Stimulated activated CD4-positive, alpha-beta T cell treated with anti-CD3 and anti-CD28 coated beads, Interleukin-12 subunit alpha, Interleukin-12 subunit beta, amount 100 ng/mL, for 48 hours (primary cell): Measurements from ENCODE around the gene TNS1.

Experiments used
- DNase-seq, 3 donors: peaks; one replicate each; pipeline ENCODE4 v3.0.0-alpha.2; 2020; ENCODE audit warnings: low read depth in 2 of 3, low spot score in 1 of 3

TNS1 gene

DNA sequence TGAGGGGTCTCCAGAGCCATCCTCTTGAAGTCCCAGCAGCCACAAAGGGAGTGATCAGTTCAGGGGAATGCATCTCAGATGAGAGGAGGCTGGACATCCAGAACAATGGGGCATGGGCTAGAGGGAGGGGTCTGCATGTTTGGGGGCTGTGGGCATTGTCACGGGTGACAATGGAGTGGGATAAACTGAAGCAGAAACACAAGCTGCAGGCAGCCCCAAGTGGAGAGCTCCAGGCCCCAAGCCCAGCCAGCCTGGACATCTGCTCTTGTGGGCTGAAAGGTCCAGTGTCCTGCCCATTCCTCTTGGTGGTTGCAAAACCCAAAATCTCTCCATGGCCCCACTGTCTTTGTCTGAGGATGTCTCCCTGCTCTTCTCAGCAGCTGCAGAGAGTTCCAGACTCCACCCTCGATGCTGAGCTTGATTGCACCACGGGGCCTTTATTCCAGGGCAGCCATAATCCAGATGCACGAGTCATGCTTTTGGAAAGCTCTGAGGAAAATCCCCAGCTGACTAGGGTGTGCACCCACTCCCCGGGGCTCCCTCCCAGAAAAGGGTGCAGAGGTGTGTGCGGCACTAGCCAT is 149.4 kb downstream of the TNS1 start:
- no peak for DNase-seq

DNA sequence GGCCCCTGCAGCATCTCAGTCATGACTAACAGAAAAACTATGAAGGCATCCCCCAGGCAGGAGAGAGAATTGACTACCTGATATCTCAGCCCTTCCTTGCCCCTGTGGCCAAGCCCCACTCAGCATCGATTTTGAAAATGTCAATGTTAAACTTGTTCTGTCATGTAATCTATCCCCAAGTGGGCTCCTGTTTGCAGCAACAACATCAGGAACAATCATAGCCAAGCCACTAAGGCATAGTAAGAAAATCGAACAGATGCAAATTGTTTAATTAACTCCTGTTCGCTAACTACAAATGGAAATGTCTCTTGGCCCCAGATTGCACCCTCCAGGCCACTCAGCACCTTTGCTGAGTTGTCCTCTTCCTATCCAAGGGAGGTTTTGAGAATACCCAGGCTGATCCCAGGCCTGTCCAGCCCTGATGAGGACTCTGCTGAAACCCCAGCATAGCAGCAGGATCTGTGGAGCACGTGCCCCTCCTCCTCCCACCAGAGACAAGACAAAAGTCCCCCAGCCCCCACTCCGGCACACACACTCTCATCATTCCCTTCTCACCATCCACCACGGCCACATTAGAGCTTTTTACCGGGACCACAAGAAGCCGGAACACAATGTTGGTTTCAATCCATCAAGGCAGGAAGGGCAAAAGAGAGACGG is 150.1 kb downstream of the TNS1 start:
- no peak for DNase-seq

GRCh38 chr2:217851191-217852020 is 151.4 kb downstream of the TNS1 start:
- no peak for DNase-seq

GRCh38 chr2:217849154-217849975 is 153.4 kb downstream of the TNS1 start:
- no peak for DNase-seq

- no peak for DNase-seq
These were observed 154.3 kb downstream of the TNS1 start for GRCh38 chr2:217848351-217848957.

DNA sequence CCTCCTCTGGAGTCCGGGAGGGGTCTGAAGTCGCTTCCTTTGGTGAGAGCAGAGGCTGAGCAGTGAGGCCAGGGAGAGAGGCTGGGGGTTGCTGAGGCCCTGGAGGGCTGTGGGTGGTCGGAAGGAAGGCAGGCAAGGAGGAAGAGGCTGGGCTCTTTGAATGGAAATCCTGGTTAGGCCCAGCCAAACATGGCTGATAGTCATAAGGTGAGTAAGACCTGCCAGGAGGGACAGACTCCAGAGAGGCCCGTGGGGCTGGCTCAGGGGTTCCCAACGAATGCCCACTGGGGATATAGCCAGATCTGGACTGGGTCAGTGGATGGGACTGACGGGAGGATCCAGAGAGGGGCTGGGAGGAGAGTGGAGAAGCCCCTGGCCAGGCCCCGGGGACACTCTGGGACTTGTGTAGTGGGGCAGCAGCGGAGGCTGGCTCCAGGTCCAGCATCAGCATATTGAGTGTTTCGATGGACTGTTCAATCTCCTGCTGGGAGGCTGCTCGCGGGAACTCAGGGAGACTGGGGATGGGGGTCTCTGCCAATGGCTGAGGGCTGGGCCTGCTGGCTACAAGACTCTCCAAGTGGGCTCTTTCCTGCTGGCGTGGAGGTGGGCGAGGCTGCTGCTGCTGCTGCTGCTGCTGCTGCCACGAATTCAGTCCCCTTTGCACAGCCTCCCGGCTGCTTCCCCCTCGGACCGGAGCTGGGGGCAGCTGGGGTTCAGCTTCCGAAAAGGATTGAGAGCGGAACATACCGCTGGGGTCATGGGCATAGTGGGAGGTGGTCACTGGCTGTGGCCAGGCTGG is 155.0 kb downstream of the TNS1 start:
- no peak for DNase-seq

DNA sequence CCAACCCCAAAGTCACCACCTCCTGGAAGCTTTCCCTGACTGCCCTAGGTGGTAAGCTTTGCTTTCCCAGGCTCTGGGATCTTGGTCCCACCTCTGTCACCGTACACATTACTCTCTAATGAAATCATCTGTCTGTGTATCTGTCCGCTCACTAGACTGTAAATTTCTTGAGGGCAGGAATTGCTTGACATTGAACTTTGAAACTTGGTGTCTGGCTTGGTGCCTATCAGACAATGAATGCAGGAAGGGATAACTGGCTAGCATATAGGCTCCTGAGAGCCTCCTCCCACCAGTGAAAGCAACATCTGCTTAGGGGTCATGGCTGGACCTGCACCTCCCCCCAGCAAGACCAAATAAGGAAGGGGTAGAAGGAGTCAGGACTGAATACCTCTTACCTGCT is 155.7 kb downstream of the TNS1 start:
- DNase-seq = no peak

DNA sequence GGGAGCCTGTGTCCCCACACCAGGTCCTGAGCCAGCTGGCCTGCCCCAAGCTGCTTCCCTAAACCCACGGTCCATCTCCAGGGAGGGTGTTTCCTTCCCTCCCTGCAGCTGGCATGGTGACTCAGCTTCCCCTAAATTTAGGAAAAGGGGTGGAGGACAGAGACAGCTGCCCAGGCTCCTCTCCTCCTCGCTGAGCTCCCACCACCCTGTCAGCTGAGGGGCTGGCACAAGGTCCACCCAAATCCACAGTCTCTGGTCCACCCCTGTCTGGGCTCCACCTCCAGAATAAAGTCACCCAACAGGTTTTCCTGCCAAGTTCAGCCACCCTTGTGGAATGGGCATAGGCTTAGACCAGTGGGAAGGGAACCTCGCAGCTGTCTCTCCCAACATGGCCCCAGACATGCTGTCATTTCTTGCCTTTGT is 156.5 kb downstream of the TNS1 start:
- DNase-seq = no peak

DNA sequence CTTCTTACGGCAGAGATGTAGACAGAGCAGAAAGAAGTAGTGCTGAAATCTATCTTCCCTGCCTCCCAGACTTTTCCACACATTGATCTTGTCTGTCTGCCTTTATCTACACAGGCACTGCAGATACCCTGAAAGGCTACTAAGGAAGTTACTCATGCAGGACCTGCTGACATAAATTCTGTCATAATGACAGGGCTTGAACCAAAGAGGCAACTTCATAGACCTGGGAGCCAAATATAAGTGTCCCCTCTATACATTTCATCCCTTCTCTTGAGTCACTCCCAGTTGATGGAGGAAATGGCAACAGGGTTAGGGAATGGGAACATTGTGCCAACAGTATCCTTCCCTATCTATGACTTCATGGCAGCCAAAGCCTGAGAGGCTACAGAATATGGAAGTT is 157.5 kb downstream of the TNS1 start:
- DNase-seq = no peak

DNA sequence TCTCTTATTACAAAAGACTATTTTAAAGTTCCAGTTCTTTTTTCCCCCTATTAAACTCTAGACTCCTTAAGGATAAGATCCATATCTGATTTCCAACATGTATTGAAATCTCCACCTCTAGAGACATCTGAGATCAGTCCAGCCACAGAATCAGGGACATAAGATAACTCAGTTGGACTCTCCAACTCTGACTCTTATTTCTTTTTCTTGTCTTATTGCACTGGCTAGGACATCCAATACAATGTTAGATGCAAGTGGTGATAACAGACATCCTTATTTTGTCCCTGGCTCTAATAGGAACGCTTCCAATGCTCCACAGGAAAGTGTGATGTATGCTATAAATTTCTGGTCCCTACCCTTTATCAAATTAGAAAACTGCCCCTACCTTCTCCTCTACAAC is 158.1 kb downstream of the TNS1 start:
- no peak for DNase-seq

DNA sequence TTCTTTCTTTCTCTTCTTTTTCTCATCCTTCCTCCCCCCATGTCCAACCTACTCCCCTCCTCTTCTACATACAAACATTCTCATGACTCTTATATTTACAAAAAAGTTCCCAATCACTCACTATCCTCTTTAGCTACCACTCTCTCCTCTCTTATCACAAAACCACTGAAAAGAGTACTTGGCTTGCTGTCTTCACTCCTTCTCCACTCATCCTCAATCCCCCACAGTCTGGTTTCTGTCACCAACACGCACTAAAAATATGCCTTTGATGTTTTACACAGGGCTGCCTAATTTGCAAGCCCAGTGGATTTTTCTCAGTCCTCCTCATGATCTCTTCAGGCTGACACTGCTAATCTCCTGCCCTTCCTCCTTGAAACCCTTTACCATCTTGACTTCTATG is 159.5 kb downstream of the TNS1 start:
- DNase-seq = no peak

DNA sequence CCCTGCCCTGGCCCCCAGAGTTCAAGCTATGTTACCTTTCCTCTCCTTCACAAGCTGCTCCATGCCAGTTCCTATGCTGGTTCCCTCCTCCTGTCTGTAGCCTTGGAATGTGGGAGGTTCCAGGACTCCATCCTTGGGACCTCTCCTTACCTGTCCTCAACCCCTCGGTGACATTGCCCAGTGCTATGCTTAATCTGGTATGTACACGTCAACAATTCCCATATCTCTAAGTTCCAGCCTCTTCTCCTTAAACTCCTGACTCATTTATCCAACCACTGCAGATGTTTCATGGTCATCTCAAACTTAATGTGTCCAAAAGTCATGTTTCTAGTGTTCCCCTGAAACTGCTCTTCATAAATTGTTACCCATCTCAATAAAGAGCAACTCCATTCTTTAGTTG is 160.8 kb downstream of the TNS1 start:
- DNase-seq = no peak

- DNase-seq = no peak
These were observed 162.3 kb downstream of the TNS1 start for GRCh38 chr2:217840522-217840921.

DNA sequence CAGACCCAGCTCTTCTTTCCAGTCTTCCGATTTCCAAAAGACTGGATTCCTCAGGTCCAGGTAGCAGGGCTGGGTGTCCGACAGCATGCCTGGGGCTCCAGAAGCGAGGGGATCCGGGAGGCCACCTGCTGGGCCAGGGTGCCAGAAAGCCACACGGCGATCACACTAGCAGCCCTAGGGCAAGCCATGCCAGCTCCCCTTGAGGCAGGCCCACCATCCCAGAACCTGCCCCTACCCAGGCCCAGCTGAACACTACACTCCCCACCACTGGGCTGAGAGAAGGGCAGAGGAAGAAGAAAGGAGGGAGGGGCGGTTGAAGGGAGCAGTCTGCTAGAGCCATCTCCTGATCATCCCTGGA is 163.1 kb downstream of the TNS1 start:
- no peak for DNase-seq

GRCh38 chr2:217839073-217839749 is 163.6 kb downstream of the TNS1 start:
- no peak for DNase-seq

DNA sequence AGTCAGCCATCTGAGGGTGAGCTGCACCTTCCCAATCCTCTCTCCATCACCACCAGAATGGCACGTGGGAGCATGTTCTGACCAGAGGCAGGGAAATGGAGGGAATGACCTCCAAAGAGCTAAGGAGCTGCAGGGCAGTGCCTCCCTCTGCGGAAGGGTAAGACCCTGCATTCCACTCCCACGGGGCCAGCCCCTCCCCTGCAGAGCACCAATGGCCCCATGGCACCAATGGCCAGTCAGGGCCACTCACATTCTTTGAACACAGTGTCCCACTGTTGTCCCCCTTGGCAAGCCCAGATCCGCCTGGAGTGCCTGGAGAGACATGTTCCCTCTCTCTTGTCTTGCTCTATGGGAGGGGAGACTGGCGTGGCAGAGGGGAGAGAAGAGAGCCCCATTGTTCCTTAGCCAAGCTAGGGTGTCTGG is 164.4 kb downstream of the TNS1 start:
- no peak for DNase-seq

- DNase-seq = no peak
These were observed 165.3 kb downstream of the TNS1 start for GRCh38 chr2:217837530-217837929.

GRCh38 chr2:217836901-217837491 is 165.8 kb downstream of the TNS1 start:
- DNase-seq = no peak
